Endothelial cell of umbilical vein (primary cell): ENCODE measurements around the gene ZNF792. TPM values are rescaled to one million over a fixed set of nuclear protein-coding genes. Genes with fewer than 3 reads are reported as not detected.

Experiments used
- BruUV-seq: library from RNA; stranded (reverse); fragments of 400-500 nt; replicated peaks from 2 replicates; lab custom pipeline; 2021; lab: Mats Ljungman, UMichigan
- CTCF ChIA-PET: fragments of 300-600, 350-600 bp; sonication (Branson Sonifier 250); formaldehyde crosslinking; loops from one replicate; lab custom pipeline; 2021; ENCODE audit warnings: antibody characterized with exemption, inconsistent platforms; lab: Charles Lee
- POLR2A ChIA-PET: fragments of 300-600, 350-600 bp; sonication (Branson Sonifier 250); formaldehyde crosslinking; loops from one replicate; lab custom pipeline; 2021; ENCODE audit warnings: antibody characterized with exemption, inconsistent platforms; lab: Charles Lee
- DNase-seq: peaks from one replicate; pipeline ENCODE4 v3.0.0-alpha.2; 2011; ENCODE audit warnings: low read depth, low spot score
- FAIRE-seq: peaks from 2 replicates; lab custom pipeline; 2011; peaks lifted over from hg19 to GRCh38; lab: Jason Lieb, UNC
- H2AFZ ChIP-seq: 2 replicates; pipeline ENCODE4 v1.6.0; 2012; ENCODE audit warnings: low read depth, low read length, control low read depth, inconsistent platforms
- H3K27ac ChIP-seq: 2 replicates; pipeline ENCODE4 v1.5.1; 2011; ENCODE audit warnings: low read depth, mild to moderate bottlenecking, control low read depth, low read length, moderate library complexity; ENCODE audit not compliant: insufficient read depth
- H3K27me3 ChIP-seq, 2 experiments: 2 replicates each; pipeline versions ENCODE4 v1.6.0 to v1.6.1; 2011; ENCODE audit warnings: low read length in 2 of 2, mixed read lengths in 1 of 2; ENCODE audit not compliant: control insufficient read depth in 2 of 2, insufficient read depth in 2 of 2
- H3K36me3 ChIP-seq, 2 experiments: 2 replicates in 1 of 2; 3 replicates in 1 of 2; pipeline ENCODE4 v1.5.1; 2011; ENCODE audit warnings: low read length in 2 of 2, mild to moderate bottlenecking in 1 of 2, moderate library complexity in 1 of 2; ENCODE audit not compliant: control insufficient read depth in 2 of 2, insufficient read depth in 2 of 2; ENCODE audit errors: extremely low read depth in 1 of 2
- H3K4me1 ChIP-seq: 3 replicates; pipeline ENCODE4 v1.5.1; 2011; ENCODE audit warnings: mild to moderate bottlenecking, low read length; ENCODE audit not compliant: control insufficient read depth, insufficient read depth; ENCODE audit errors: extremely low read depth
- H3K4me2 ChIP-seq: 2 replicates; pipeline ENCODE4 v1.6.1; 2011; ENCODE audit warnings: low read length, control low read depth, mixed read lengths; ENCODE audit not compliant: insufficient read depth
- H3K4me3 ChIP-seq, 3 experiments: fragments of 200-600 bp in 1 of 3; sonication (generic), shearing (Covaris generic) in 1 of 3; replicated peaks in 1 of 3; 2 replicates each; pipeline ENCODE4 v1.5.1; 2011 to 2016; ENCODE audit warnings: control low read depth in 3 of 3, low read length in 3 of 3, mild to moderate bottlenecking in 2 of 3, inconsistent platforms in 1 of 3, low read depth in 1 of 3, moderate library complexity in 1 of 3; ENCODE audit not compliant: insufficient read depth in 1 of 3
- H3K79me2 ChIP-seq: 2 replicates; pipeline ENCODE4 v1.6.0; 2012; ENCODE audit warnings: low read length, inconsistent platforms; ENCODE audit not compliant: control insufficient read depth, insufficient read depth
- H3K9ac ChIP-seq: replicated peaks from 2 replicates; pipeline ENCODE3; 2011; ENCODE audit warnings: low read length, control low read depth; ENCODE audit not compliant: insufficient read depth; ENCODE audit errors: extremely low read depth
- H3K9me1 ChIP-seq: replicated peaks from 3 replicates; pipeline ENCODE4 v1.6.0; 2011; ENCODE audit warnings: mild to moderate bottlenecking, low read length; ENCODE audit not compliant: control insufficient read depth, insufficient read depth; ENCODE audit errors: extremely low read depth
- H3K9me3 ChIP-seq: replicated peaks from 2 replicates; pipeline ENCODE4 v1.5.1; 2012; ENCODE audit warnings: low read length, inconsistent platforms; ENCODE audit not compliant: control insufficient read depth, insufficient read depth
- H4K20me1 ChIP-seq: replicated peaks from 2 replicates; pipeline ENCODE3; 2011; ENCODE audit warnings: mild to moderate bottlenecking, low read length; ENCODE audit not compliant: control insufficient read depth, insufficient read depth; ENCODE audit errors: extremely low read depth
- EZH2 ChIP-seq: IDR thresholded peaks from 2 replicates; pipeline ENCODE4 v1.6.1; 2012; ENCODE audit warnings: borderline replicate concordance, low read depth, mild to moderate bottlenecking, moderate library complexity, low read length, inconsistent platforms; ENCODE audit not compliant: severe bottlenecking
- GATA2 ChIP-seq: IDR thresholded peaks from 2 replicates; pipeline ENCODE4 v1.7.0; 2011; ENCODE audit warnings: low read depth, mild to moderate bottlenecking, moderate library complexity, mixed read lengths, low read length; ENCODE audit not compliant: insufficient read length, insufficient read depth
- JUN ChIP-seq: IDR thresholded peaks from 2 replicates; pipeline ENCODE4 v1.6.1; 2011; ENCODE audit warnings: borderline replicate concordance, low read depth; ENCODE audit not compliant: insufficient read length, insufficient read depth
- MYC ChIP-seq: IDR thresholded peaks from one replicate; pipeline ENCODE4 v1.6.1; 2011; ENCODE audit warnings: mild to moderate bottlenecking, low read depth, low read length
- POLR2A ChIP-seq: IDR thresholded peaks from 2 replicates; pipeline ENCODE4 v1.6.1; 2012; ENCODE audit warnings: low read depth, mild to moderate bottlenecking, control low read depth, low read length
- POLR2AphosphoS5 ChIP-seq: IDR thresholded peaks from 2 replicates; pipeline ENCODE4 v1.6.1; 2012; ENCODE audit warnings: low read depth, mild to moderate bottlenecking, control low read depth, low read length, moderate library complexity; ENCODE audit not compliant: insufficient read depth
- dilution Hi-C: fragments of 300-500 bp; cut with MboI; formaldehyde crosslinking; loops from one replicate; pipeline ENCODE4 v1.15.0; 2019; ENCODE audit warnings: low sequenced_read_pairs; ENCODE audit not compliant: extremely low pct_ligation_motif_present
- intact Hi-C: fragments of 100-400 bp; cut with micrococcal nuclease; formaldehyde crosslinking; loops from one replicate; pipeline ENCODE4 v1.10.0; 2022
- polyA plus RNA-seq, 4 experiments: library from polyadenylated mRNA; depleted of rRNA in 3 of 4; stranded (reverse) in 3 of 4; unstranded in 1 of 4; fragments of >200 nt; gene quantifications; 2 replicates each; pipeline versions ENCODE4 v1.2.1 to v1.2.3, GENCODE V29; 2011 to 2012; ENCODE audit warnings: missing spikeins in 1 of 4
- total RNA-seq: library from RNA; stranded (reverse); gene quantifications from 2 replicates; pipeline ENCODE4 v1.2.3, GENCODE V29; 2021
- TF ChIP-seq, protein P1 (sequence below): IDR thresholded peaks from 2 replicates; pipeline ENCODE4 v1.6.1; 2011; ENCODE audit not compliant: insufficient read depth, insufficient read length
- TF ChIP-seq, protein P2 (sequence below), 2 donors: IDR thresholded peaks; 1 replicate in 1 of 2; 2 replicates in 1 of 2; pipeline ENCODE4 v1.5.1; 2011; ENCODE audit warnings: low read length in 2 of 2, mild to moderate bottlenecking in 2 of 2, moderate library complexity in 2 of 2, control low read depth in 1 of 2, inconsistent platforms in 1 of 2, low read depth in 1 of 2; ENCODE audit not compliant: insufficient read depth in 1 of 2; ENCODE audit errors: extremely low read depth in 1 of 2

Gene ZNF792
- total and polyA plus RNA-seq, 2 donors (not counting 3 experiments of a cell fraction or from before 2014, with no cell fraction given) = 11.3 to 19.8 TPM

DNA sequence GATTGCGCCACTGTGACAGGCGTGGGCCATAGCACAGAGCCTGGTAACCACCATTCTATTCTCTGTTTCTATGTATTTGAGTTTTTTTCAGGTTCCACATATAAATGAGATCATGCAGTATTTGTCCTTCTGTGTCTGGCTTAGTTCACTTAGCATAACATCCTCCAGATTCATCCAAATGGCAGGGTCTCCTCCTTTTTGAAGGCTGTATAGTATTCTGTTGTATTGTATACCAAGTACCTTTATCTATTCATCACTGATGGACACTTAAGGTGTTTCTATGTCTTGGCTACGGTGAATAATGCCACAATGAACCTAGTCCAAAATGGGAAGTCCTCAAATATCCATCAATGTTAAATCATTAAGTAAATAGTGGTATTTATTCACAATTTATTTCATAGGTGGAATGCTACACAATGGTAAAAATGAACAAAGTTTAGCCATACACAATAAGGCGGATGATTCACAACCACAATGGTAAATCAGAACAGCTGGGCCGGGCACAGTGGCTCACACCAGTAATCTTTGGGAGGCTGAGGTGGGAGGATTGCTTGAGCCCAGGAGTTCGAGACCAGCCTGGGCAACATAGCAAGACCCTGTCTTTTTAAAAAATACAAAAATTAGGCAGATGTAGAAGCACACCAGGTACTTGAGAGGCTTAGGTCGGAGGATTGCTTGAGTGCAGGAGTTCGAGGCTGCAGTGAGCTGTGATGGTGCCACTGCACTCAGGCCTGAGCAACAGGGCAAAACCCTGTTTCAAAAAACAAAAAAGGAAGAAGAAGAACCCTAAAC lies 27.7 kb upstream of the ZNF792 start:
- intact Hi-C loops = no loop called here
- Histone ChIP-seq H3K9ac (no peak overlapping the region), H3K79me2 (no peaks in the 10 kb centered on the region), H3K9me1 (no peaks in the 10 kb centered on the region), H2AFZ (no peak overlapping the region), H3K4me2 (no peak overlapping the region), H3K4me3 (no peak overlapping the region), H4K20me1 (no peaks in the 10 kb centered on the region), H3K27me3 (no peaks in the 10 kb centered on the region), H3K9me3 (no peaks in the 10 kb centered on the region), H3K36me3 (no peaks in the 10 kb centered on the region), H3K27ac (no peak overlapping the region), H3K4me1 (peaks cover 15% of the 10 kb centered on the region)
- CTCF ChIA-PET = interaction anchor here (0.9 to 1.3 kb wide), 2 partner anchors 19 to 35 kb away, joined by 3 read pairs; no protein-coding TSS in a partner anchor
- no peak for DNase-seq
- BruUV-seq = no TSS peak
- no peak for TF ChIP-seq POLR2AphosphoS5
- TF ChIP-seq MYC = no peak
- TF ChIP-seq, protein P1, sequence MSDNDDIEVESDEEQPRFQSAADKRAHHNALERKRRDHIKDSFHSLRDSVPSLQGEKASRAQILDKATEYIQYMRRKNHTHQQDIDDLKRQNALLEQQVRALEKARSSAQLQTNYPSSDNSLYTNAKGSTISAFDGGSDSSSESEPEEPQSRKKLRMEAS = no peak
- TF ChIP-seq POLR2A = no peak
- no peak for TF ChIP-seq JUN
- TF ChIP-seq EZH2 = no peak
- TF ChIP-seq, protein P2, sequence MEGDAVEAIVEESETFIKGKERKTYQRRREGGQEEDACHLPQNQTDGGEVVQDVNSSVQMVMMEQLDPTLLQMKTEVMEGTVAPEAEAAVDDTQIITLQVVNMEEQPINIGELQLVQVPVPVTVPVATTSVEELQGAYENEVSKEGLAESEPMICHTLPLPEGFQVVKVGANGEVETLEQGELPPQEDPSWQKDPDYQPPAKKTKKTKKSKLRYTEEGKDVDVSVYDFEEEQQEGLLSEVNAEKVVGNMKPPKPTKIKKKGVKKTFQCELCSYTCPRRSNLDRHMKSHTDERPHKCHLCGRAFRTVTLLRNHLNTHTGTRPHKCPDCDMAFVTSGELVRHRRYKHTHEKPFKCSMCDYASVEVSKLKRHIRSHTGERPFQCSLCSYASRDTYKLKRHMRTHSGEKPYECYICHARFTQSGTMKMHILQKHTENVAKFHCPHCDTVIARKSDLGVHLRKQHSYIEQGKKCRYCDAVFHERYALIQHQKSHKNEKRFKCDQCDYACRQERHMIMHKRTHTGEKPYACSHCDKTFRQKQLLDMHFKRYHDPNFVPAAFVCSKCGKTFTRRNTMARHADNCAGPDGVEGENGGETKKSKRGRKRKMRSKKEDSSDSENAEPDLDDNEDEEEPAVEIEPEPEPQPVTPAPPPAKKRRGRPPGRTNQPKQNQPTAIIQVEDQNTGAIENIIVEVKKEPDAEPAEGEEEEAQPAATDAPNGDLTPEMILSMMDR (IDR thresholded peaks at IDR 0.05; ENCODE audit: extremely low read depth in 1 of 2, insufficient read depth in 1 of 2, low read depth in 1 of 2, low read length in 2 of 2) = no peak
- no peak for TF ChIP-seq GATA2
- dilution Hi-C loops = no loop called here
- no peak for FAIRE-seq
- POLR2A ChIA-PET = no interaction called here
